ENCODE results near the gene NAP1L4. TPM values are rescaled to one million over a fixed set of nuclear protein-coding genes. Genes with fewer than 3 reads are reported as not detected.

Gene NAP1L4
- total RNA-seq, 2 experiments from 2014 or later = 262 to 285 TPM

- intact Hi-C loops (cut with DNase I, micrococcal nuclease) = no loop called here
- Mint-ChIP-seq H3K4me3 (no peak overlapping the region), H3K4me1 (ENCODE audit: low read depth) (peaks cover 16% of the 10 kb centered on the region), H3K27ac (peak overlapping the region; percentile 39), H3K9me3 (no peaks in the 10 kb centered on the region), H3K36me3 (ENCODE audit: low read depth) (peaks cover 69% of the 10 kb centered on the region), H3K27me3 (no peaks in the 10 kb centered on the region)
- no peak overlapping the region for H3K27ac ChIP-seq (ENCODE audit: low read depth in 1 of 2, low read length in 2 of 2)
- POLR2A ChIA-PET = interaction anchor here (1.7 kb wide), 1 partner anchor 20 kb away, joined by 4 read pairs; no protein-coding TSS in a partner anchor
- TF ChIP-seq CTCF (IDR thresholded peaks at IDR 0.05) = no peak
- DNase-seq = peak in 1 of 14 experiments; percentile 21
- peaks cover 40% of the 10 kb centered on the region for H3K4me1 ChIP-seq (ENCODE audit: insufficient read depth, low read length)
- no peaks in the 10 kb centered on the region for H3K9me3 ChIP-seq (ENCODE audit: control insufficient read depth in 1 of 2, insufficient read depth in 1 of 2, low read length in 2 of 2)
- H3K4me3 ChIP-seq (ENCODE audit: low read length) = no peak overlapping the region
- no peak for ATAC-seq (ENCODE audit: poor library complexity)
- H3K36me3 ChIP-seq (ENCODE audit: insufficient read depth, low read length) = peaks cover 58% of the 10 kb centered on the region
- CTCF ChIA-PET = no interaction called here
- no peaks in the 10 kb centered on the region for H3K27me3 ChIP-seq (ENCODE audit: control insufficient read depth in 1 of 2, insufficient read depth in 2 of 2, low read length in 2 of 2)
Measured at GRCh38 chr11:3009481-3009880, 17.4 kb upstream of the NAP1L4 start.

GRCh38 chr11:3008746-3009336, 16.7 kb upstream of the NAP1L4 start:
- ChIA-PET CTCF (no interaction called here), POLR2A (interaction anchor here (1.7 kb wide), 1 partner anchor 20 kb away, joined by 4 read pairs; no protein-coding TSS in a partner anchor)
- Mint-ChIP-seq H3K27me3 (no peaks in the 10 kb centered on the region), H3K36me3 (ENCODE audit: low read depth) (peaks cover 69% of the 10 kb centered on the region), H3K4me3 (no peak overlapping the region), H3K9me3 (no peaks in the 10 kb centered on the region), H3K4me1 (ENCODE audit: low read depth) (peaks cover 10% of the 10 kb centered on the region), H3K27ac (no peak overlapping the region)
- peak in 1 of 14 experiments; percentile 17 for DNase-seq
- Histone ChIP-seq H3K27ac (ENCODE audit: low read depth in 1 of 2, low read length in 2 of 2) (no peak overlapping the region), H3K9me3 (ENCODE audit: control insufficient read depth in 1 of 2, insufficient read depth in 1 of 2, low read length in 2 of 2) (no peaks in the 10 kb centered on the region), H3K4me1 (ENCODE audit: insufficient read depth, low read length) (peaks cover 34% of the 10 kb centered on the region), H3K4me3 (ENCODE audit: low read length) (no peak overlapping the region), H3K27me3 (ENCODE audit: control insufficient read depth in 1 of 2, insufficient read depth in 2 of 2, low read length in 2 of 2) (no peaks in the 10 kb centered on the region), H3K36me3 (ENCODE audit: insufficient read depth, low read length) (peaks cover 64% of the 10 kb centered on the region)
- TF ChIP-seq CTCF (IDR thresholded peaks at IDR 0.05) = no peak
- intact Hi-C loops (cut with DNase I, micrococcal nuclease) = no loop called here
- ATAC-seq (ENCODE audit: poor library complexity) = no peak

- ATAC-seq (ENCODE audit: poor library complexity) (no peak), DNase-seq (no peak)
- Histone ChIP-seq H3K4me1 (ENCODE audit: insufficient read depth, low read length) (peaks cover 24% of the 10 kb centered on the region), H3K9me3 (ENCODE audit: control insufficient read depth in 1 of 2, insufficient read depth in 1 of 2, low read length in 2 of 2) (no peaks in the 10 kb centered on the region), H3K27me3 (ENCODE audit: control insufficient read depth in 1 of 2, insufficient read depth in 2 of 2, low read length in 2 of 2) (no peaks in the 10 kb centered on the region), H3K36me3 (ENCODE audit: insufficient read depth, low read length) (peaks cover 75% of the 10 kb centered on the region), H3K27ac (ENCODE audit: low read depth in 1 of 2, low read length in 2 of 2) (no peak overlapping the region), H3K4me3 (ENCODE audit: low read length) (no peak overlapping the region)
- Mint-ChIP-seq H3K27me3 (no peaks in the 10 kb centered on the region), H3K4me1 (ENCODE audit: low read depth) (peaks cover 5% of the 10 kb centered on the region), H3K9me3 (no peaks in the 10 kb centered on the region), H3K27ac (no peak overlapping the region), H3K36me3 (ENCODE audit: low read depth) (peaks cover 77% of the 10 kb centered on the region), H3K4me3 (no peak overlapping the region)
- TF ChIP-seq CTCF (IDR thresholded peaks at IDR 0.05) = no peak
- ChIA-PET POLR2A (no interaction called here), CTCF (interaction anchor here (0.8 to 0.9 kb wide), 2 partner anchors 14 to 31 kb away, joined by 3 read pairs; no protein-coding TSS in a partner anchor)
- intact Hi-C loops (cut with DNase I, micrococcal nuclease) = no loop called here
Measured at GRCh38 chr11:3007404-3008010, 15.4 kb upstream of the NAP1L4 start.
